ENCODE measurements around the gene TRAM2. TPM values are rescaled to one million over a fixed set of nuclear protein-coding genes. Genes with fewer than 3 reads are reported as not detected.
A peak's percentile ranks its signal among the peaks of the same experiment; 100 is the strongest.

The TRAM2 gene
- polyA plus RNA-seq, 1 experiment = 152 TPM

DNA sequence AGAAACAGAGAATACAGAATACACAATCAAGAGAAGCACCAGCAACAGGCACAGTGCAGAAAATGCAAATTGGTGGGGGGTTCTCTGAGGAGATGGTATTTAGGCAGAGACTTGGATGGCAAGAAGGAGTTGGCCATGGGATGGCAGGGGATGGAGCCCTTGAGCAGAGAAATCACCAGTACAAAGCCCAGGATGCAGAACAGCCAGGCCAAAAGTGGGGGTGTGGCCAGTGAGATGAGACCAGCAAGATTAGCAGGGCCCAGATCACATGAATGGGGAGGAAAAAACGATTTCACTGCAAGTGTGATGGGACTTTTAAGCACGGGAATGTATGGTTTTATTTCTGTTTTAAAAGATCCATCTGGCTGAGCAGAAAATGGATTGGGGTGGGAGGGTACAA lies 63.4 kb downstream of the TRAM2 start:
- no peaks in the 10 kb centered on the region for H3K9me3 ChIP-seq (ENCODE audit: control insufficient read depth, insufficient read depth, low read length)
- no peaks in the 10 kb centered on the region for H3K27me3 ChIP-seq (ENCODE audit: control insufficient read depth, insufficient read depth, low read length)
- CTCF ChIA-PET = interaction anchor here (0.7 kb wide), 1 partner anchor 96 kb away, joined by 3 read pairs; no protein-coding TSS in a partner anchor
- TF ChIP-seq, protein P1, sequence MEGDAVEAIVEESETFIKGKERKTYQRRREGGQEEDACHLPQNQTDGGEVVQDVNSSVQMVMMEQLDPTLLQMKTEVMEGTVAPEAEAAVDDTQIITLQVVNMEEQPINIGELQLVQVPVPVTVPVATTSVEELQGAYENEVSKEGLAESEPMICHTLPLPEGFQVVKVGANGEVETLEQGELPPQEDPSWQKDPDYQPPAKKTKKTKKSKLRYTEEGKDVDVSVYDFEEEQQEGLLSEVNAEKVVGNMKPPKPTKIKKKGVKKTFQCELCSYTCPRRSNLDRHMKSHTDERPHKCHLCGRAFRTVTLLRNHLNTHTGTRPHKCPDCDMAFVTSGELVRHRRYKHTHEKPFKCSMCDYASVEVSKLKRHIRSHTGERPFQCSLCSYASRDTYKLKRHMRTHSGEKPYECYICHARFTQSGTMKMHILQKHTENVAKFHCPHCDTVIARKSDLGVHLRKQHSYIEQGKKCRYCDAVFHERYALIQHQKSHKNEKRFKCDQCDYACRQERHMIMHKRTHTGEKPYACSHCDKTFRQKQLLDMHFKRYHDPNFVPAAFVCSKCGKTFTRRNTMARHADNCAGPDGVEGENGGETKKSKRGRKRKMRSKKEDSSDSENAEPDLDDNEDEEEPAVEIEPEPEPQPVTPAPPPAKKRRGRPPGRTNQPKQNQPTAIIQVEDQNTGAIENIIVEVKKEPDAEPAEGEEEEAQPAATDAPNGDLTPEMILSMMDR (IDR thresholded peaks at IDR 0.05; ENCODE audit: low read depth, low read length) = no peak
- POLR2A ChIA-PET = no interaction called here
- H3K27ac ChIP-seq (ENCODE audit: low read depth, low read length) = peak overlapping the region; percentile 89
- no peak for DNase-seq (ENCODE audit: low read depth, low spot score)
- H3K4me3 ChIP-seq (ENCODE audit: low read depth, low read length) = no peak overlapping the region

- H3K27ac ChIP-seq (ENCODE audit: low read depth, low read length) = peak overlapping the region; percentile 89
- no peaks in the 10 kb centered on the region for H3K27me3 ChIP-seq (ENCODE audit: control insufficient read depth, insufficient read depth, low read length)
- CTCF ChIA-PET = interaction anchor here (1.6 kb wide), 1 partner anchor 64 kb away, joined by 4 read pairs; no protein-coding TSS in a partner anchor
- DNase-seq (ENCODE audit: low read depth, low spot score) = peak; percentile 56
- POLR2A ChIA-PET = interaction anchor here (0.6 to 1.2 kb wide), 2 partner anchors 9 to 64 kb away, joined by 3 read pairs; partner anchors contain the start of gene TRAM2
- TF ChIP-seq, protein P1 (IDR thresholded peaks at IDR 0.05; ENCODE audit: low read depth, low read length) = no peak
- H3K9me3 ChIP-seq (ENCODE audit: control insufficient read depth, insufficient read depth, low read length) = no peaks in the 10 kb centered on the region
- no peak overlapping the region for H3K4me3 ChIP-seq (ENCODE audit: low read depth, low read length)
Measured at GRCh38 chr6:52512199-52512598, 64.7 kb downstream of the TRAM2 start.

- Histone ChIP-seq H3K27me3 (ENCODE audit: control insufficient read depth, insufficient read depth, low read length) (no peaks in the 10 kb centered on the region), H3K4me3 (ENCODE audit: low read depth, low read length) (no peak overlapping the region), H3K27ac (ENCODE audit: low read depth, low read length) (peak overlapping the region; percentile 89), H3K9me3 (ENCODE audit: control insufficient read depth, insufficient read depth, low read length) (no peaks in the 10 kb centered on the region)
- ChIA-PET POLR2A (interaction anchor here (1.2 kb wide), 1 partner anchor 10 kb away, joined by 3 read pairs; no protein-coding TSS in a partner anchor), CTCF (interaction anchor here (0.6 to 1.6 kb wide), 3 partner anchors 59 to 93 kb away, joined by 4 to 5 read pairs (median 4); no protein-coding TSS in a partner anchor)
- TF ChIP-seq, protein P1 (IDR thresholded peaks at IDR 0.05; ENCODE audit: low read depth, low read length) = no peak
- DNase-seq (ENCODE audit: low read depth, low spot score) = no peak
Measured at GRCh38 chr6:52511572-52512151, 65.2 kb downstream of the TRAM2 start.

- H3K27me3 ChIP-seq (ENCODE audit: control insufficient read depth, insufficient read depth, low read length) = no peaks in the 10 kb centered on the region
- CTCF ChIA-PET = interaction anchor here (0.6 to 1.6 kb wide), 3 partner anchors 60 to 92 kb away, joined by 4 to 5 read pairs (median 4); no protein-coding TSS in a partner anchor
- DNase-seq (ENCODE audit: low read depth, low spot score) = no peak
- H3K9me3 ChIP-seq (ENCODE audit: control insufficient read depth, insufficient read depth, low read length) = no peaks in the 10 kb centered on the region
- no peak overlapping the region for H3K27ac ChIP-seq (ENCODE audit: low read depth, low read length)
- H3K4me3 ChIP-seq (ENCODE audit: low read depth, low read length) = no peak overlapping the region
- TF ChIP-seq, protein P1 (IDR thresholded peaks at IDR 0.05; ENCODE audit: low read depth, low read length) = no peak
- POLR2A ChIA-PET = no interaction called here
Measured at GRCh38 chr6:52511163-52511562, 65.7 kb downstream of the TRAM2 start.

DNA sequence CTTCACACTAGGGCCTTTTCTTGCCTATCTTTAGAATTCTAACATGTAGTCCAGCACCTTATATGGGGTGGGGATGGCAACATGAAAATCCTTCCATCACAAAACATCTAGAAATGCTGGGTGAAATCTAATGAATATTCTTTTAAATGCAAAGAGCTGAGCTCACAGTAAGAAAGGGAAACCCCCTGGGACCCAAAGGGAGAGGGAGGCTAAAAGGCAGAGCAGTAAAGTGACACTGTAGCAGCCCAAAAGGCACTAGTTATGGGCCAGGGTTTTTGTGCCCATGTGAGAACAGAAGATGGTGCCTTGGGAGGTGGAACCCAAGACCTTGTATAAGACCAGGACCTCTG lies 66.7 kb downstream of the TRAM2 start:
- CTCF ChIA-PET = no interaction called here
- TF ChIP-seq, protein P1 (IDR thresholded peaks at IDR 0.05; ENCODE audit: low read depth, low read length) = no peak
- H3K9me3 ChIP-seq (ENCODE audit: control insufficient read depth, insufficient read depth, low read length) = no peaks in the 10 kb centered on the region
- no peak overlapping the region for H3K4me3 ChIP-seq (ENCODE audit: low read depth, low read length)
- DNase-seq (ENCODE audit: low read depth, low spot score) = no peak
- H3K27me3 ChIP-seq (ENCODE audit: control insufficient read depth, insufficient read depth, low read length) = no peaks in the 10 kb centered on the region
- no peak overlapping the region for H3K27ac ChIP-seq (ENCODE audit: low read depth, low read length)
- POLR2A ChIA-PET = no interaction called here

Data from AG04450 (cell line).